AG08396 (cell line): Measurements from ENCODE around the gene RARA.
A peak's percentile ranks its signal among the peaks of the same experiment; 100 is the strongest.

Experiments used
- DNase-seq: peaks from one replicate; pipeline ENCODE4 v3.0.0; 2012; ENCODE audit warnings: low spot score, mixed read lengths

RARA gene

DNA sequence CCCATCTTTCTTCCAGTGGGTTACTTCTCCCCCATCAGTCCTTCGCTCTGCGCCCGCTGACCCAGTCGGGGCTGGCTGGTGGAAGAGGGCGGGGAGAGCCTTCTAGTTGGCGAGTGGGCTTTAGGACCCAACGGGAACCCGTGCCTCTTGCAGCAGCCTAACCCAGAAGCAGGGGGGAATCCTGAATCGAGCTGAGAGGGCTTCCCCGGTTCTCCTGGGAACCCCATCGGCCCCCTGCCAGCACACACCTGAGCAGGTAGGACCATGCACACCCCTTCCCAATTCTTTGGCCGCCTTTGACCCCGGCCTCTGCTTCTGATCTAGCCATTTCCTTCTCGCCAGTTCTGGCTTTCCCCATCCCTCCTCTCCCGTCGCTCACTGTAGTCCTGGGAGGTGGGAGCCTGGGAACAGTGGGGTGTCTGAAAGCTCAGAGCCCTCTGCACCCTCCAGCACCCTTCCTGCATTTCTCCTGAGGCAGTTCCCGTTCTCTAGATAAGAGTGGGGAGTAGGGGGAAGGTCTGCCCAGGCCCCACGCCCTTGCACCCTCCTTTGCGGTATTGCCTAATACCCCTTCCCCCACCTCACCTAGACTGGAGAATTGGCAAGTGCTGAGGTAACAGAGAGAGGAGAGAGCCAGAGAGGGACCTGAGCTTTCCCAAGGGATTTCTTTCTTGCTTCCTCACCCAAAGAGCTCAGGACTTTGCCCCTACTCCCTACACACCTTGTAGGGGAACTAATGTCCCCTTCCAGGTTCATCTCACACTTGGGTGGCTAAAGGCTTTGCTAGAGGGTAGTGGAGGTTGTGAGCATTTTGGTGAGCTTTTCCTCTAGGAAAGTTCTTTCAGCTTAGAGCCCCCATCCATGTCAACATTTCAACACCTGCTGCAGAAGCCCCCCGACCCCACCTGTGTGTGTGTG, at the start of gene RARA:
Gene RARA (plus strand): TSS at position 150 of the 918 bp plus-strand sequence. CDS start 22,039 bp downstream, outside the sequence.
- no peak for DNase-seq

DNA sequence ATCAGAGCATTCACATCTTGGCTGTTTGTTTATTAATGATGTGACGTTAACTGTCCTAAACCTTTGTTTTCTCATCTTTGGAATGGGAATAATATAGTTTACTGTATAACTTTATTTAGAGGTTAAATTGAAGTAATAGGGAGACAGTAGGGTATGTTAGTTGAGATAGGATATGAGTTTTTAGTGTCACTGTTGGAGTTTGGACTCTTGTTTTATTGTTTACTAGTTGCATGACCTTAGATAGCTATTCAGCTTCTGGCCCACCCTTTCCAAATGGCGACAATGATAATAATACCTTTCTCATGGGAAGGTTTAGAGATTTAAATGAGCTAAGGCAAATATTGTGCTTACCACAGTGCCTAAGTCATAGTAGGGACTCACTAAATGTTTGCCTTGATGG, 49.5 kb upstream of the RARA start:
- DNase-seq, result no peak

DNA sequence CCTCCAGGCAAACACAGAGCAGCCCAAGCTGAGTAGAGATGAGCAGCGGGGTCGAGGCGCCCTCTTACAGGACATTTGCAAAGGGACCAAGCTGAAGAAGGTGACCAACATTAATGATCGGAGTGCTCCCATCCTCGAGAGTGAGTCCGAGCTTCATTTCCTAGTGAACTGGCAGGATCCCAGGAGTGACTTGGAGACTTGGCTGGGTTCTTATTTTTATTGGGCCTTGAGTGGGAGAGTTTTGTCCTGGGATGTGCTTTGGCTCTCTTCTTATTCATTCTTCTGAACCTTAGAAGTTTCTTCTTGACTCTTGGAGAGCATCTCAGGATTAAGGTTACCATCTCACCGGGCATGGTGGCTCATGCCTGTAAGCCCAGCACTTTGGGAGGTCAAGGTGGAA, 48.5 kb upstream of the RARA start:
- no peak for DNase-seq

DNA sequence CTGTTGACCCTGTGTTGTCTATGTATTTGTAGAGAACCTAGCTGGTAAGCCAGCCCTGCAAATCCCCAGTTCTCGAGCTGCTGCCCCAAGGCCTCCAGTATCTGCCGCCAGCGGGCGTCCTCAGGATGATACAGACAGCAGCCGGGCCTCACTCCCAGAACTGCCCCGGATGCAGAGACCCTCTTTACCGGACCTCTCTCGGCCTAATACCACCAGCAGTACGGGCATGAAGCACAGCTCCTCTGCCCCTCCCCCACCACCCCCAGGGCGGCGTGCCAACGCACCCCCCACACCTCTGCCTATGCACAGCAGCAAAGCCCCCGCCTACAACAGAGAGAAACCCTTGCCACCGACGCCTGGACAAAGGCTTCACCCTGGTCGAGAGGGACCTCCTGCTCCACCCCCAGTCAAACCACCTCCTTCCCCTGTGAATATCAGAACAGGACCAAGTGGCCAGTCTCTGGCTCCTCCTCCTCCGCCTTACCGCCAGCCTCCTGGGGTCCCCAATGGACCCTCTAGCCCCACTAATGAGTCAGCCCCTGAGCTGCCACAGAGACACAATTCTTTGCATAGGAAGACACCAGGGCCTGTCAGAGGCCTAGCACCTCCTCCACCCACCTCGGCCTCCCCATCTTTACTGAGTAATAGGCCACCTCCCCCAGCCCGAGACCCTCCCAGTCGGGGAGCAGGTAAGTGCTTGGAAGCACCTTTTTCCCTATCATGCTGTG, 44.4 kb upstream of the RARA start:
- no peak for DNase-seq

DNA sequence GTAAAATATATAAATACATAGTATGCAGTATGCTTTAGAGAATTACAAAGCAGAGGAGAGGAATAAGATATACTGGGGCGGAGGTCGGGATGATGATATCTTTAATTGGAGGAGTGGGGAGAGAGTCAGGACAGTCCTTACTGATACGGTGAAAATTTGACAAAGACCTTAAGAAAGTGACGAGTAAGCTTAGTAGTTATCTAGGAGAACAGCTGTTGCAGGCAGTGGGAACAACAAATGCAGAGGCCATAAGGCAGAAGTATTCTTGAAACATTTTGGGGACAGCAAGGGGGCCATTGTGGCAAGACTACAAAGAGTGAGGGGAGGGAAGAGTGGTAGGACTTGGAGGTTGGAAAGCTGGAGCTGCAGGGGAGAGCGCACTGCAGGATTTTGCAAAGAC, 43.6 kb upstream of the RARA start:
- DNase-seq, result no peak

DNA sequence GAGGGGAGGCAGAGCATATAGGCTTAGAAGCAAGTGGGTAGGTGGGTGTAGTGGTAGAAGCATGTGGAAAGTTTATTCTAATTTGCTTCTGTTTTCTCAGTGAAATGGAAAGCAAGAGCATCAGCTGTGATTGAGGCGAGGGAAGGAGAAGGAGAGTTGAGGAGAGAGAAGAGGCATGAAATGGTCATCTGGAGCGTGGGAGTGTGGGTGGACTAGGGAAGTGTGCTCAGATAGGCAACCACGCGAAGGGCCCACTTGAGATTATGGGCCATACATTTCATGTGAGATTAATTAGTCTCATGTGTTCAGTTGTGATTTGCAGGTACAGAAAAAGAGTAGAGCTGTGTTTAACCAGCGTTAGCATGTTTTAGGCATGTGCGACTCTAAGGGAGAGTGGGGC, 42.1 kb upstream of the RARA start:
- DNase-seq, result no peak

DNA sequence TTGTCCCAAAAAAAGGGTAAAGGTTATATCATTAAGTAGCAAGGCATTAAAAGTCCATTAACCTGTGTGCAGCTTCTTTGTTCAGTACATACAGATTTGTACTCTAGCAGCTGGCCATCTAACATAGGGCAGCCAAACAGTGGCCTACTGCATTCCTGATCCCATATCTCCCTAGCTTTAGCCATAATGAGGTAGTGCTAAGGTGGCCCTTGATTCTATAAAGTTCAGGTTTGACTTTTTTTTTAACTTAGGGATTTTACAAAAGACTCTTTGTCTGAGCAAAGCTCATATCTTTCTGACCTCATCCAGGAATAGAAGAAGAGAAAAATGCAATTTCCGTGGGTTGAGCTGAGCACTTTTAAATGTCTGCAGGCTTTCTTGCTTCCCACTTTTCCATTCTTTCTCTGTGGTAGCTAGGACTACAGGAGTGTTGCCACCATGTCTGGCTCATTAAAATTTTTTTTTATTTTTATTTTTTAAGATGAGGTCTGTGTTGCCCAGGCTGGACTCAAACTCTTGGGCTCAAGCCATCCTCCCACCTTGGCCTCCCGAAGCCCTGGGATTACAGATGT, 40.8 kb upstream of the RARA start:
- DNase-seq, result no peak

DNA sequence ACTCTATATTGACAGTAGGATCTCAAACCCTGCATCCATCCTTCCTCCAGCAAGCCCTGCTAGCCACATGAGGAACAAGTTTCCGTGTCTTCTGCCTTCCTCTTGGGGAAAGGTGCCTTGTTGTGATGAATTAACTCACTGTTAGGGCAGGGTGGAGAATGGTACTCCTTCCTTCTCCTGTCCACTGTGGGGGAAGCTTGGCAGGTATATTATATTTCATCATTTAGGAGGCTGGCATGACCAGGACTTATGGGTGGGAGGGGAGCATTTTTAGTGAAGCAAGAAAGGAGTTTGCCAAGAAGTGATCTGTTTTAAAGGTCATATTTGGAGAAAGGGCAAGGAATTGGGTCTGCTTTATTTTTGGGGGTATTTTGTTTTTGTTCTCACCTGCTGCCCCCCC, 30.6 kb upstream of the RARA start:
- no peak for DNase-seq

DNA sequence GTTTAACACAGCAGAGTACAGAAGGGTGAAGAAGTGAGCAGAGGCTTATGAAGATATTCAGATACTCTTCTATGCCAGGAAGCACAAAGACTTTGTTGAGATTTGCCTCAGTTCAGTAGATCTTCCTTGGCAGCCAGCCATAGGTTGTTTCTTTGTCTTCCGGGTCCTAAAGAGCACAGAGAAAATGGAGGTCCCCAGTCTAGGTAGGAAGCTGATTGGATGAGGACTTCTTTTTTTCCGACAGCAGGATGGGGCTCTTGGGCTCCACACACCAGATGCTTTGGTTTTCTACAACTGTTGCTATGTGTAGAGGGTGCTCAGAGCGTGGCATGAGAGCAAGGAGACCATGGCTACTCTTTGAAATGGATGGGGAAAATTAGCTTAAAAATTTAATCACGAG, 29.6 kb upstream of the RARA start:
- no peak for DNase-seq

DNA sequence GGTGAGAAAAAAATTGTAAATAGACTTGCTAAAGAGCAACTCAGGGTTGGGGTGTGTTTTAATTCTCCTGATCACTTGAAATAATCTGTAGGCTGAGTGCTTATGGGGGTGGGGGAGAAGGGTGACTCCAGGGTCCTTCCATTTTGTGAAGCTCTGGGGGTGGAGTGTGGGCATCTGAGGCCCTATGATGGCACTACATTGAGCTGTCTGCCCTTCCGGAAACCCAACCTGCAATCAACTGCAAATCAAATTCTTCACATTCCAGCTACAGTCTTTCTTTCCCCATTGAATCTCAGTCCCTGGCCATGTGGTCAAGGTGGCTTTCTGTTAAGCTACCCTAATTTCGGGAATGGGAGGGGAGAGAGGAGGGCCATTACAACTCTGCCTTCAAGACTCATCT, 27.3 kb upstream of the RARA start:
- DNase-seq, result no peak

DNA sequence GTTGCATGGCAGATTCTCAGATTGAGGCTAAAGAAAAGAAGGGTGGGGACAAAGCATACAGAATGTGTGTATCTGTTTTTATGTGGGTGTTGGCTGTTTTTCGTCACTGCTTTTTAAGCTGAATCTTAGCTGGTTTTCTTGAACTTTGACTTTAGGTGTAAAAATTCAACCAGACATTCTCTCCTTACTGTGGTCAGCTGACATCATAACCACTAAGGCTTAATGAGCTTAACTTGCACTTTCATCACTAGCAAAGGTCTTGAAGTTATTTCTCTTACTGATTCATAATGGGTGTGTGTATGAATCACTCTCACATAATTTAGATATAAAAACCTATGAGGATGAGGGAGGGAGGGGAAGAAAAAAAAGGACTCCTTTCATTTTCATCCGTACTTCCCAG, 25.3 kb upstream of the RARA start:
- DNase-seq, result peak; percentile 77

DNA sequence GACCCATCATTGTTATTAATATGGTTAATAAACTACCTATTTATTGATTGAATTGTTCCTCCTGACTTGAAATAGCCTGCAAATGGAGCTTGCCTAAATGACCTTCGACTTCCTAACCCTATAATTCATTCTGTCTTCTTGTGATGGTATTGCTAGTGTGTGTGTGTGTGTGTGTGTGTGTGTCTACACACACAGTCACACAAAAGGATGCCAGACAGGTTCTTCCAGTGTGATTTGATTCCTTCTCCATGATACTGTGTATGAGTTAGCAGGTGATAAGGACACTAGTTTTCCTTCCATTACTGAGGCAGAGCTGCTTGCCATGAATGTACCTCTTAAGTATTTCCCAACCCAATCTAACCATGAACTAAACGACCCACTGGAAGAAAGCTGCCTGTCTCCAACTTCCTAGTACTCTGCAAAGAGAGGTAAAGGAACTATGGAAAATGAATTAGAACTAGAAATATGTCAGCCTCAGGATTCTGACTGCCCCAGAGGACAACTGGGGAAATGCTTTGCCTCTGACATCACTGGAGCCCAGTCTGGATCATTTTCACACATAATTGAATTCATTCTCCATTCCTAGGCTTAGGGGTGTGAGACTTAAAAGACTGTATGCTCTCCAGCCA, 24.8 kb upstream of the RARA start:
- DNase-seq, result peak; percentile 74

DNA sequence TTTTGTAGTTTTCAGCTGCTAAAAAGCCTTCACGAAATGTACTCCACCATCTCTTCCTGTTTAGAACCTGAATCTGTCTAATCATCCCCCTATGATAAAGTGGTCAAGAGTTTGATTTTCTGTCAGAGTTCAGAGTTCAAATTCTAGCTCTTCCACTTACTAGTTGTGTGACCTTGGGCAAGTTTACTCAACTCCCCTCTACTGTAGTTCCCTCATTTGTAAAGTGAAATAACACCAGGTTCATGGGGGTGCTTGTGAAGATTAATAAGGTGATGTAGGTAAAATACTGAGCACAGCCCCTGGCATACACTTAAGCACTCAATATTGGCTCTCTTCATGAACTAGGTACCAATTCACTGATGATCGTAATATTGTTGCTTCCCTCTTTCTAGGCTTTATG, 22.5 kb upstream of the RARA start:
- DNase-seq, result no peak

DNA sequence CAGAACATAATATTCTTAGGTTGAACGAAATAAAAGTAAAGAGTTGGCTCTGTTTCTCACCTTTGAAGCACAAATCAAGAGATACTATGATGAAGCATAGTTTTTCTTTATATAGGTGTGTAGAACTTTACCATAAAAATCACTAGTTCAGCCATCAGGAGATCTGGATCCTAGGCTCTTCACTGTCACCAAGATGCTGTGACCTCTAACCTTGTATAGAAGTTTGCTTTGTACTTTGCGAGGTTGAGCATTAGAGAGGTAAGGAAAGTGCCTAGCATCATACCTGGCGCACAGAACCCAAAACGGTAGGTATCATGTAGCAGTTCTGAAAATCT, 21.9 kb upstream of the RARA start:
- DNase-seq, result no peak

DNA sequence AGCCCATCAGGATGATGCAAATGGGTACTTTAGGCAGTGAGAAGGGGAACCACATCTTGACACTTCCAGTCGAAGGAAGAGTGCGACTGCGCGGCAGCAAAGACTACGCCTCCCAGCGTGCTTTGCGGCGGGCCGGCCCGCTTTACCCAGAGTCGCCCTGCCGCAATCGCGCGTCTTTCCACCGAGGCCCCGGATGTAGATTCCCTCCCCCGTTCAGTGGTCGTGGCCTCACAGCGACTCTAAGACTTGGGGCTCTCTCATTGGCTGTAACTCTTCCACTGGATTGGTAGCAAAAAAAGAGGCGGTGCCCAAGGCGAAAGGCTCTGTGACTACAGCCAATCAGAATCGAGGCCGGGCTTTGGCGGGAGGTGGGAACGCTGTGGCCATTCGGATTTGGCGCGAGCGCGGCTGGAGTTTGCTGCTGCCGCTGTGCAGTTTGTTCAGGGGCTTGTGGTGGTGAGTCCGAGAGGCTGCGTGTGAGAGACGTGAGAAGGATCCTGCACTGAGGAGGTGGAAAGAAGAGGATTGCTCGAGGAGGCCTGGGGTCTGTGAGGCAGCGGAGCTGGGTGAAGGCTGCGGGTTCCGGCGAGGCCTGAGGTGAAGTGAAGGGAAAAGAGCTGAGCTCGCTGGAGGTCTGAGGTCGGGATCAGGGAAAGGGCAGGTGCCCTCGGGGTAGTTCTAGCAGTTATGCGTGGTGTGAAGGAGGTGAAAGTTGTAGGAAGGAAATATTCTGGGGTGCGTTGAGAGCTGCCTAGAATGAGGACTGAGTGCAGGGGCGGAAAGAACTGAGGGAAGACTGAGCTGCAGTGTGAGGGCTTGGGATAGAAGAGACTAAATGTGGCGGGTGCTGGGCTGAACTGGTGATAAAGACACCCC, 21.2 kb upstream of the RARA start, which contains the start of gene CDC6:
Gene CDC6 (plus strand): TSS at position 386 of the 876 bp plus-strand sequence. CDS start 1,542 bp downstream, outside the sequence.
- peak; percentile 93 for DNase-seq

DNA sequence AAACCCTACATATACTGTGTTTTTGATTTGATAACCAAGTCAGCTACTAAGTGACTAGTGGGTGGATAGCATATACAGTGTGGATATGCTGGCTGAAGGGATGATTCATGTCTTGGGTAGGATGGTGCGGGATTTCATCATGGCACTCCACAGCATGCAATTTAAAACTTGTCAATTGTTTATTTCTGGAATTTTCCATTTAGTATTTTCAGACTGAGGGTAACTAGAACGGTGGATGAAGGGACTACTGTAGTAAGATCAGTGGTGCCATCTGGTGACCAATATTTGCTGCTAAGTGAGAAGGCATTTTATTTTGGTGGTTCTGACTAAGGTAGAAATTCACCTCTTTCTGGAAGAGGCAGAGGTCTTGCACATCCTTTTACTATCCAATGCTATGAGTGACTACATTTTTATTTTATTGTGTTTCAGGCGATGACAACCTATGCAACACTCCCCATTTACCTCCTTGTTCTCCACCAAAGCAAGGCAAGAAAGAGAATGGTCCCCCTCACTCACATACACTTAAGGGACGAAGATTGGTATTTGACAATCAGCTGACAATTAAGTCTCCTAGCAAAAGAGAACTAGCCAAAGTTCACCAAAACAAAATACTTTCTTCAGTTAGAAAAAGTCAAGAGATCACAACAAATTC, 18.2 kb upstream of the RARA start:
- DNase-seq, result peak; percentile 63

DNA sequence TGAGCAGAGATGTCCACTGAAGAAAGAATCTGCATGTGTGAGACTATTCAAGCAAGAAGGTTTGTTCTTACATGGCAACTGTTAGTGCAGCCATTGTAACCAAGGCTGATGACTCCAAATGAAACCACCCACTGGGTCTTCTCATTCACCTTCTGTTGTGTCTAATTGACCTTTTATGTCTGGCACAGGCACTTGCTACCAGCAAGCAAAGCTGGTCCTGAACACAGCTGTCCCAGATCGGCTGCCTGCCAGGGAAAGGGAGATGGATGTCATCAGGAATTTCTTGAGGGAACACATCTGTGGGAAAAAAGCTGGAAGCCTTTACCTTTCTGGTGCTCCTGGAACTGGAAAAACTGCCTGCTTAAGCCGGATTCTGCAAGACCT, 17.7 kb upstream of the RARA start:
- no peak for DNase-seq

DNA sequence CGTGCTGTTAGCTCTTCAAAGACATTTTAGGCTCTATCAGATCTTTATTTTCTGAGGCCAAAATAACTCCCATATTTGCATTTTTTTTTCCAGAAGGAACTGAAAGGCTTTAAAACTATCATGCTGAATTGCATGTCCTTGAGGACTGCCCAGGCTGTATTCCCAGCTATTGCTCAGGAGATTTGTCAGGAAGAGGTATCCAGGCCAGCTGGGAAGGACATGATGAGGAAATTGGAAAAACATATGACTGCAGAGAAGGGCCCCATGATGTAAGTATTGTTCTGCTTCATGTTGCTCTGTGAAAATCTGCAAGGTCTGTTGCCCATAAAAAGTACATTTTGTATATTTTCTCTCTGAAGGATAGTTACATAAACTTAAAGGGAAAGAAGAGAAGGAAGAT, 15.6 kb upstream of the RARA start:
- no peak for DNase-seq

DNA sequence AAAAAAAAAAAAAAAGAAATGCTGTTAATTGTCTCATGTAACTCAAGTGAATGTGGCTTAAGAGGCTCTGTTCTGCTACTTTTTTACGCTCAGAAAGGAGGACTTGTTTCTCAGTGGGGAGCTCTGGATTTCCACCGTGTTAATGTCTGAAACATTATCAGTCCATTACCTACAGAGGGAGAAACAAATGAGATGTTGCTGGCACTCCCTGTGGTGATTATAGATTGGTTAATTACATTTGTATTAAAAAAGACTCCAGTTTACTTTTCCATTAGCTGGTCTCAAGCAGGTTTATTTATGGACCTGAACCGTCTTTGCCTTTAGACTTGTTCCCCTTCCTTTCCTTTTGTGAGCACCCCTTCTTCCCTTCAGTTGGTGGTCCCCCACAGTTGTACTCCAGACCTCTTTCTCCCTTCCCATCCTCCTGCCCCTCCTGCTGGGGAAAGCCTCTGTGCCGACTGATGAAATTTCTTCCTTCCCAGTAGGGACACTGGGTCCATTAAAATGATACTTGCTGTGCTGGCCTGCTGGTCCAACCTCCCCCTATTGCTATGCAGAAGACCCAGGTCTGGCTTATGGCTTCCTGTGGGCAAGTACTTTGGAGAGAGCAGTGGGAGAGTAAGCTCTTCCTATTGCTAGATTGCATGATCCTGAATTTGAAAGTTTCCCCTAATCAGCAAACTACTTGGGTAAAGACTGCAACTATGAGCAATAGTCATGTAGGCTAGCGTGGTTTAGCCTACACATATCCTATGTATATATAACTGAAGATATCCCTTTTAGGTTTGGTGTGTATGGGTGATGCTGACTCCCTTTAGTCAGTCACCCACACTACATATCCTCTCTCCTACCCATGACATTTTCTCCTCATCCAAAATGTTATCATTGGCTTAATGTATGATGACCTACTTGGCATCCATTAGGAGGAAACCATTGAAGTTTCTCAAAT, 13.2 kb upstream of the RARA start:
- no peak for DNase-seq

DNA sequence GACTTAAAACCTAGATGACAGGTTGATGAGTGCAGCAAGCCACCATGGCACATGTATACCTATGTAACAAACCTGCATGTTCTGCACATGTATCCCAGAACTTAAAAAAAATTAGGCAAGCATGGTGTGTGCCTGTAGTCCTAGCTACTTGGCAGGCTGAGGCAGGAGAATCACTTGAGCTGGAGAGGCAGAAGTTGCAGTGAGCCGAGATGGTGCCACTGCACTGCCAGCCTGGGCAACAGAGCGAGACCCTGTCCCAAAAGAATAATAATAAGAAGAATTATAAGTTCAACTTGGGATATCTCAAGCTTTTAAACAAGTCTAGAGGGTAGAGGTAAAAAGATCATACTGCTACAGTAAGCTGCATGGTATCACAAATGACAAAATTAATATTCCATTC, 11.5 kb upstream of the RARA start:
- no peak for DNase-seq
